Keratinocyte (primary cell): Measurements from ENCODE around the gene ATG9B. TPM values are rescaled to one million over a fixed set of nuclear protein-coding genes. Genes with fewer than 3 reads are reported as not detected.
A peak's percentile ranks its signal among the peaks of the same experiment; 100 is the strongest.

ENCODE experiments used
- DNase-seq: peaks from one replicate; pipeline ENCODE4 v3.0.0-alpha.2; 2011; ENCODE audit warnings: low read depth, missing footprints, low spot score
- FAIRE-seq: peaks from 2 replicates; lab custom pipeline; 2011; peaks lifted over from hg19 to GRCh38; lab: Jason Lieb, UNC
- H2AFZ ChIP-seq: 2 replicates; pipeline ENCODE4 v1.6.0; 2012; ENCODE audit warnings: low read length, control low read depth, inconsistent platforms; ENCODE audit not compliant: control insufficient read depth
- H3K27ac ChIP-seq: 2 replicates; pipeline ENCODE4 v1.5.1; 2011; ENCODE audit warnings: low read length; ENCODE audit not compliant: control insufficient read depth, insufficient read depth
- H3K27me3 ChIP-seq: 3 replicates; pipeline ENCODE4 v1.6.0; 2011; ENCODE audit warnings: low read length; ENCODE audit not compliant: control insufficient read depth, insufficient read depth; ENCODE audit errors: extremely low read depth
- H3K36me3 ChIP-seq, 2 experiments: 2 replicates in 1 of 2; 3 replicates in 1 of 2; pipeline ENCODE4 v1.5.1; 2011; ENCODE audit warnings: low read length in 2 of 2, mild to moderate bottlenecking in 1 of 2; ENCODE audit not compliant: control insufficient read depth in 2 of 2, insufficient read depth in 2 of 2; ENCODE audit errors: extremely low read depth in 1 of 2
- H3K4me1 ChIP-seq: 3 replicates; pipeline ENCODE4 v1.5.1; 2011; ENCODE audit warnings: low read length; ENCODE audit not compliant: control insufficient read depth, insufficient read depth; ENCODE audit errors: extremely low read depth
- H3K4me2 ChIP-seq: 3 replicates; pipeline ENCODE4 v1.6.0; 2011; ENCODE audit warnings: low read depth, low read length; ENCODE audit not compliant: control insufficient read depth, insufficient read depth; ENCODE audit errors: extremely low read depth
- H3K4me3 ChIP-seq, 3 experiments: fragments of 200-600 bp in 1 of 3; sonication (generic) in 1 of 3; 2 replicates in 2 of 3; 3 replicates in 1 of 3; pipeline ENCODE4 v1.5.1; 2011 to 2016; ENCODE audit warnings: low read length in 3 of 3, mild to moderate bottlenecking in 3 of 3, control low read depth in 2 of 3, inconsistent platforms in 1 of 3, low read depth in 1 of 3, mixed read lengths in 1 of 3, mixed run types in 1 of 3, moderate library complexity in 1 of 3; ENCODE audit not compliant: control insufficient read depth in 2 of 3, insufficient read depth in 2 of 3; ENCODE audit errors: extremely low read depth in 1 of 3
- H3K79me2 ChIP-seq: 2 replicates; pipeline ENCODE4 v1.6.0; 2012; ENCODE audit warnings: low read length; ENCODE audit not compliant: control insufficient read depth, insufficient read depth
- H3K9ac ChIP-seq: 3 replicates; pipeline ENCODE4 v1.6.0; 2011; ENCODE audit warnings: low read length; ENCODE audit not compliant: control insufficient read depth, insufficient read depth; ENCODE audit errors: extremely low read depth
- H3K9me1 ChIP-seq: 3 replicates; pipeline ENCODE4 v1.6.0; 2011; ENCODE audit warnings: low read length; ENCODE audit not compliant: control insufficient read depth, insufficient read depth; ENCODE audit errors: extremely low read depth
- H3K9me3 ChIP-seq: 2 replicates; pipeline ENCODE4 v1.5.1; 2012; ENCODE audit warnings: low read depth, low read length; ENCODE audit not compliant: control insufficient read depth
- H4K20me1 ChIP-seq: 3 replicates; pipeline ENCODE4 v1.6.0; 2011; ENCODE audit warnings: low read length; ENCODE audit not compliant: control insufficient read depth, insufficient read depth; ENCODE audit errors: extremely low read depth
- EZH2 ChIP-seq: IDR thresholded peaks from one replicate; pipeline ENCODE4 v1.6.1; 2012; ENCODE audit warnings: inconsistent platforms, mild to moderate bottlenecking, low read length, moderate library complexity
- dilution Hi-C: fragments of 300-500 bp; cut with MboI; formaldehyde crosslinking; loops from one replicate; pipeline ENCODE4 v1.7.0; 2020; ENCODE audit warnings: low sequenced_read_pairs; ENCODE audit not compliant: extremely low pct_ligation_motif_present
- polyA plus RNA-seq, 5 experiments: library from polyadenylated mRNA; depleted of rRNA in 3 of 5; stranded (reverse) in 3 of 5; stranded (forward) in 1 of 5; unstranded in 1 of 5; fragments of >200 nt; gene quantifications; 1 replicate in 1 of 5; 2 replicates in 3 of 5; 3 replicates in 1 of 5; pipeline versions ENCODE4 v1.2.1 to v1.2.3, GENCODE V29; 2011 to 2012; ENCODE audit warnings: missing spikeins in 2 of 5, low read depth in 1 of 5, low replicate concordance in 1 of 5
- TF ChIP-seq, protein P1 (sequence below), 3 experiments: IDR thresholded peaks in 1 of 3; conservative IDR thresholded peaks in 1 of 3; optimal IDR thresholded peaks in 1 of 3; 2 replicates in 2 of 3; 3 replicates in 1 of 3; pipeline versions ENCODE3 to v1.5.1; 2011; ENCODE audit warnings: low read length in 3 of 3, mild to moderate bottlenecking in 3 of 3, moderate library complexity in 2 of 3, control low read depth in 1 of 3, inconsistent platforms in 1 of 3; ENCODE audit not compliant: insufficient read depth in 2 of 3; ENCODE audit errors: extremely low read depth in 1 of 3

The ATG9B gene
- polyA plus RNA-seq, 1 donor (not counting 4 experiments of a cell fraction or from before 2014, with no cell fraction given) = 0.12 TPM

DNA sequence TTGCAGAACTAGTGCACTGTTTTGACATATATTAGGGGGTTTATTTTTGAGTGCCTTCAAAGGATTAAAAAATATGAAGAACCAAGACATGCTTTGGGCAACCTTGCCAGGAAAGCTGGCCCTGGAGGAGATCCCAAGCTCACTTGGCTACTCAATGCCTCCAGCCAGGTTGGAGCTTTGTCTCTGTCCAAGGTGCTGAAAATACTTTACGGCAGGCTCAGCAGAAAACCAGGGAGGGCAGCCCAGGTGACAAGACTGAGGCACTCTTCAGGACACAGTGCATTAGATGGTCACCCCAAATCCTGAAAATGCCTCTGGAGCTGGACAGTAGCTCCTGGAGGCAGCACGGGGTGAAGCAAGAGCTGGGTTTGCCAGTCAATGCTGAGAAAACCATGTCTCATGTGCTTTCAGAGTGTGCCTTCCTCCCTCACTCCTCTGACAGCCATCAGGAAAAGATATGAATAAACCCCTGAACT lies 40.4 kb downstream of the ATG9B start:
- no peak overlapping the region for H3K4me2 ChIP-seq
- no peak for FAIRE-seq
- H3K9ac ChIP-seq = no peak overlapping the region
- no peak overlapping the region for H3K4me3 ChIP-seq
- no peaks in the 10 kb centered on the region for H3K9me3 ChIP-seq
- dilution Hi-C loops = no loop called here
- H3K4me1 ChIP-seq = no peaks in the 10 kb centered on the region
- TF ChIP-seq EZH2 = no peak
- TF ChIP-seq, protein P1, sequence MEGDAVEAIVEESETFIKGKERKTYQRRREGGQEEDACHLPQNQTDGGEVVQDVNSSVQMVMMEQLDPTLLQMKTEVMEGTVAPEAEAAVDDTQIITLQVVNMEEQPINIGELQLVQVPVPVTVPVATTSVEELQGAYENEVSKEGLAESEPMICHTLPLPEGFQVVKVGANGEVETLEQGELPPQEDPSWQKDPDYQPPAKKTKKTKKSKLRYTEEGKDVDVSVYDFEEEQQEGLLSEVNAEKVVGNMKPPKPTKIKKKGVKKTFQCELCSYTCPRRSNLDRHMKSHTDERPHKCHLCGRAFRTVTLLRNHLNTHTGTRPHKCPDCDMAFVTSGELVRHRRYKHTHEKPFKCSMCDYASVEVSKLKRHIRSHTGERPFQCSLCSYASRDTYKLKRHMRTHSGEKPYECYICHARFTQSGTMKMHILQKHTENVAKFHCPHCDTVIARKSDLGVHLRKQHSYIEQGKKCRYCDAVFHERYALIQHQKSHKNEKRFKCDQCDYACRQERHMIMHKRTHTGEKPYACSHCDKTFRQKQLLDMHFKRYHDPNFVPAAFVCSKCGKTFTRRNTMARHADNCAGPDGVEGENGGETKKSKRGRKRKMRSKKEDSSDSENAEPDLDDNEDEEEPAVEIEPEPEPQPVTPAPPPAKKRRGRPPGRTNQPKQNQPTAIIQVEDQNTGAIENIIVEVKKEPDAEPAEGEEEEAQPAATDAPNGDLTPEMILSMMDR (optimal IDR thresholded peaks at IDR 0.05 in 1 of 3, IDR thresholded peaks at IDR 0.05 in 1 of 3, conservative IDR thresholded peaks at IDR 0.05 in 1 of 3; ENCODE audit: extremely low read depth in 1 of 3, insufficient read depth in 2 of 3, low read length in 3 of 3) = no peak
- H3K27ac ChIP-seq = no peak overlapping the region
- DNase-seq = peak; percentile 23
- H3K27me3 ChIP-seq = peaks cover 33% of the 10 kb centered on the region
- H4K20me1 ChIP-seq = no peaks in the 10 kb centered on the region
- H3K36me3 ChIP-seq = no peaks in the 10 kb centered on the region
- no peak overlapping the region for H2AFZ ChIP-seq
- no peaks in the 10 kb centered on the region for H3K79me2 ChIP-seq
- no peaks in the 10 kb centered on the region for H3K9me1 ChIP-seq

DNA sequence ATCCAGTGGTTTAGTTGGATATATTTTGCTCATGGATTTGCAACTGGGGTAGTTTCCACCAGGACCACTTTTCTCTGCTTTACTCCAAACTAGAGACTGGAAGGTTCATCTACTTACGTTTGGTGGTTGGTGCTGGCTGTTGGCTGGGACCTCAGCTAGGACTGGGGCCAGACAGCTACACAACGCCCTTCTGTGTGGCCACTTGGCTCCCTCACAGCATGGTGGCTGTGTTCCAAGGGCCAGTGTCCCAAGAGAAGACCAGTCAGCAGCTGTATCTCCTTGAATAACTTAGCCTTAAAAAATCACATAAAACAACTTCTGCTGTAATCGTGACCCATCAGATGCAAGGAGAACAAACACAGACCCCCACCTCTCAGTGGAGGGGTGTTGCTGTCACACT lies 41.9 kb downstream of the ATG9B start:
- H3K4me2 ChIP-seq = no peak overlapping the region
- no peaks in the 10 kb centered on the region for H3K4me1 ChIP-seq
- TF ChIP-seq, protein P1 (optimal IDR thresholded peaks at IDR 0.05 in 1 of 3, IDR thresholded peaks at IDR 0.05 in 1 of 3, conservative IDR thresholded peaks at IDR 0.05 in 1 of 3; ENCODE audit: extremely low read depth in 1 of 3, insufficient read depth in 2 of 3, low read length in 3 of 3) = no peak
- TF ChIP-seq EZH2 = no peak
- no peaks in the 10 kb centered on the region for H3K79me2 ChIP-seq
- no peak overlapping the region for H3K27ac ChIP-seq
- H3K9ac ChIP-seq = no peak overlapping the region
- H3K27me3 ChIP-seq = peaks cover 42% of the 10 kb centered on the region
- DNase-seq (no peak), FAIRE-seq (no peak)
- H3K9me3 ChIP-seq = no peaks in the 10 kb centered on the region
- no peaks in the 10 kb centered on the region for H4K20me1 ChIP-seq
- H3K4me3 ChIP-seq = no peak overlapping the region
- dilution Hi-C loops = no loop called here
- no peak overlapping the region for H2AFZ ChIP-seq
- no peaks in the 10 kb centered on the region for H3K9me1 ChIP-seq
- no peaks in the 10 kb centered on the region for H3K36me3 ChIP-seq
